Measurements from ENCODE around the gene TLR5.

The TLR5 gene

GRCh38 chr1:223091896-223092295 is 51.2 kb downstream of the TLR5 start:
- Histone ChIP-seq H3K36me3 (ENCODE audit: low read length) (no peaks in the 10 kb centered on the region), H3K9me2 (replicated peaks; ENCODE audit: insufficient read depth, low read length) (no peaks in the 10 kb centered on the region), H4K20me1 (ENCODE audit: low read depth, low read length) (no peaks in the 10 kb centered on the region), H3K4me3 (ENCODE audit: insufficient read depth, low read length, poor library complexity, severe bottlenecking) (no peak overlapping the region), H3K27ac (ENCODE audit: low read depth, low read length) (no peak overlapping the region), H3K9me3 (ENCODE audit: insufficient read depth, low read length) (no peaks in the 10 kb centered on the region), H3K79me2 (ENCODE audit: insufficient read depth, low read length) (no peaks in the 10 kb centered on the region), H3K4me2 (ENCODE audit: low read depth, low read length, poor library complexity, severe bottlenecking) (no peak overlapping the region), H3K27me3 (ENCODE audit: low read length) (no peaks in the 10 kb centered on the region), H3K9ac (ENCODE audit: low read length) (no peak overlapping the region), H2AFZ (ENCODE audit: low read depth, low read length, severe bottlenecking) (no peak overlapping the region), H3F3A (ENCODE audit: insufficient read depth) (no peaks in the 10 kb centered on the region)
- no peak for TF ChIP-seq EZH2phosphoT487 (conservative IDR thresholded peaks at IDR 0.05; ENCODE audit: low read length)
- no peak for TF ChIP-seq CTCF (IDR thresholded peaks at IDR 0.05; ENCODE audit: insufficient read depth, low read length, poor library complexity, severe bottlenecking)

- Histone ChIP-seq H3K27ac (ENCODE audit: low read depth, low read length) (no peak overlapping the region), H3K79me2 (ENCODE audit: insufficient read depth, low read length) (no peaks in the 10 kb centered on the region), H4K20me1 (ENCODE audit: low read depth, low read length) (no peaks in the 10 kb centered on the region), H2AFZ (ENCODE audit: low read depth, low read length, severe bottlenecking) (no peak overlapping the region), H3K27me3 (ENCODE audit: low read length) (no peaks in the 10 kb centered on the region), H3K4me2 (ENCODE audit: low read depth, low read length, poor library complexity, severe bottlenecking) (no peak overlapping the region), H3K4me3 (ENCODE audit: insufficient read depth, low read length, poor library complexity, severe bottlenecking) (no peak overlapping the region), H3K9ac (ENCODE audit: low read length) (no peak overlapping the region), H3F3A (ENCODE audit: insufficient read depth) (no peaks in the 10 kb centered on the region), H3K9me2 (replicated peaks; ENCODE audit: insufficient read depth, low read length) (no peaks in the 10 kb centered on the region), H3K36me3 (ENCODE audit: low read length) (no peaks in the 10 kb centered on the region), H3K9me3 (ENCODE audit: insufficient read depth, low read length) (no peaks in the 10 kb centered on the region)
- TF ChIP-seq CTCF (IDR thresholded peaks at IDR 0.05; ENCODE audit: insufficient read depth, low read length, poor library complexity, severe bottlenecking) (no peak), EZH2phosphoT487 (conservative IDR thresholded peaks at IDR 0.05; ENCODE audit: low read length) (no peak)
Observed at GRCh38 chr1:223089250-223089649, 53.8 kb downstream of the TLR5 start.

GRCh38 chr1:223088713-223089240 is 54.3 kb downstream of the TLR5 start:
- Histone ChIP-seq H3K79me2 (ENCODE audit: insufficient read depth, low read length) (no peaks in the 10 kb centered on the region), H3K4me2 (ENCODE audit: low read depth, low read length, poor library complexity, severe bottlenecking) (no peak overlapping the region), H3K27me3 (ENCODE audit: low read length) (no peaks in the 10 kb centered on the region), H3K9me3 (ENCODE audit: insufficient read depth, low read length) (no peaks in the 10 kb centered on the region), H2AFZ (ENCODE audit: low read depth, low read length, severe bottlenecking) (no peak overlapping the region), H3K36me3 (ENCODE audit: low read length) (no peaks in the 10 kb centered on the region), H3K27ac (ENCODE audit: low read depth, low read length) (no peak overlapping the region), H3F3A (ENCODE audit: insufficient read depth) (no peaks in the 10 kb centered on the region), H3K4me3 (ENCODE audit: insufficient read depth, low read length, poor library complexity, severe bottlenecking) (no peak overlapping the region), H3K9me2 (replicated peaks; ENCODE audit: insufficient read depth, low read length) (no peaks in the 10 kb centered on the region), H4K20me1 (ENCODE audit: low read depth, low read length) (no peaks in the 10 kb centered on the region), H3K9ac (ENCODE audit: low read length) (no peak overlapping the region)
- TF ChIP-seq EZH2phosphoT487 (conservative IDR thresholded peaks at IDR 0.05; ENCODE audit: low read length) (no peak), CTCF (IDR thresholded peaks at IDR 0.05; ENCODE audit: insufficient read depth, low read length, poor library complexity, severe bottlenecking) (no peak)

All from SU-DHL-6 (cell line).